ENCODE results near the gene SUSD2.
A peak's percentile ranks its signal among the peaks of the same experiment; 100 is the strongest.

Gene SUSD2

DNA sequence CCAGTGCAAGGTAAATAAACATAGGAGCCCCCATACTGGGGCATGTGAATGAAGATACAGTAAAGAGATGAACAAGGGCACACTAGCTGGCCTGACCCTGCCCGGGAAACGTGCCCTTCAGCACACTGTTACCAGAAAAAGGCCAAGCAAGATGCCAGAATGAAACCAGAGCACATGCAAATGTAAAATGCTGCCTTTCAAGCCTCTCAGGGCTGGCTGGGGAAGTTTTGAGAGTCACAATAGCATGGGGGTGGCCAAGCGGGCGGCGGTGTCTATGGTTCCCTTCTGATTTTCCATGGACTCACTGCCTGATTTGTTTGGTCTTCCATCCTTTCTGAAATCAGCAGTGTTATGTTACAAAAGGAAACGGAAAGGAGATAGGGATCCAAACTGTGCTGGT is 18.9 kb upstream of the SUSD2 start:
- TF ChIP-seq, protein P1, sequence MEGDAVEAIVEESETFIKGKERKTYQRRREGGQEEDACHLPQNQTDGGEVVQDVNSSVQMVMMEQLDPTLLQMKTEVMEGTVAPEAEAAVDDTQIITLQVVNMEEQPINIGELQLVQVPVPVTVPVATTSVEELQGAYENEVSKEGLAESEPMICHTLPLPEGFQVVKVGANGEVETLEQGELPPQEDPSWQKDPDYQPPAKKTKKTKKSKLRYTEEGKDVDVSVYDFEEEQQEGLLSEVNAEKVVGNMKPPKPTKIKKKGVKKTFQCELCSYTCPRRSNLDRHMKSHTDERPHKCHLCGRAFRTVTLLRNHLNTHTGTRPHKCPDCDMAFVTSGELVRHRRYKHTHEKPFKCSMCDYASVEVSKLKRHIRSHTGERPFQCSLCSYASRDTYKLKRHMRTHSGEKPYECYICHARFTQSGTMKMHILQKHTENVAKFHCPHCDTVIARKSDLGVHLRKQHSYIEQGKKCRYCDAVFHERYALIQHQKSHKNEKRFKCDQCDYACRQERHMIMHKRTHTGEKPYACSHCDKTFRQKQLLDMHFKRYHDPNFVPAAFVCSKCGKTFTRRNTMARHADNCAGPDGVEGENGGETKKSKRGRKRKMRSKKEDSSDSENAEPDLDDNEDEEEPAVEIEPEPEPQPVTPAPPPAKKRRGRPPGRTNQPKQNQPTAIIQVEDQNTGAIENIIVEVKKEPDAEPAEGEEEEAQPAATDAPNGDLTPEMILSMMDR (IDR thresholded peaks at IDR 0.05; ENCODE audit: low read depth, low read length), result no peak
- DNase-seq (ENCODE audit: low read depth in 2 of 2), result no peak
- H3K4me3 ChIP-seq (replicated peaks in 1 of 2; ENCODE audit: low read depth in 2 of 2, low read length in 2 of 2), result no peak overlapping the region

DNA sequence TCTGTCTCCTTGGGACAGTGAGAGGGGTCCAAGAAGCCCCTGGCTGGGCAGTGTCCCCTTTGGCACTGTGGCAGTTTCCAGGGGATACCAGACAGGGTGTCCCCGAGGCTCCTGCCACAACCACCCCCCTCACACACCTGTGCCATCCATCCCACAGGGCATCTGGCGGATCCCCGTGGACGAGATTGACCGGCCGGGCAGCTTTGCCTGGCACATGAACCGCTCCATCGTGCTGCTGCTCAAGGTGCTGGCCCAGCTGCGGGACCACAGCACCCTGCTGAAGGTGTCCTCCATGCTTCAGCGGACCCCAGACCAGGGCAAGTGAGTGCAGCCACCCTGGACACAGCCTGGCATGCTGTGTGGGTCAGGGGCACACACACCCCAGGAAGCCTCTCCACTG is 17.0 kb upstream of the SUSD2 start:
- no peak overlapping the region for H3K4me3 ChIP-seq (replicated peaks in 1 of 2; ENCODE audit: low read depth in 2 of 2, low read length in 2 of 2)
- no peak for DNase-seq (ENCODE audit: low read depth in 2 of 2)
- TF ChIP-seq, protein P1 (IDR thresholded peaks at IDR 0.05; ENCODE audit: low read depth, low read length), result no peak

DNA sequence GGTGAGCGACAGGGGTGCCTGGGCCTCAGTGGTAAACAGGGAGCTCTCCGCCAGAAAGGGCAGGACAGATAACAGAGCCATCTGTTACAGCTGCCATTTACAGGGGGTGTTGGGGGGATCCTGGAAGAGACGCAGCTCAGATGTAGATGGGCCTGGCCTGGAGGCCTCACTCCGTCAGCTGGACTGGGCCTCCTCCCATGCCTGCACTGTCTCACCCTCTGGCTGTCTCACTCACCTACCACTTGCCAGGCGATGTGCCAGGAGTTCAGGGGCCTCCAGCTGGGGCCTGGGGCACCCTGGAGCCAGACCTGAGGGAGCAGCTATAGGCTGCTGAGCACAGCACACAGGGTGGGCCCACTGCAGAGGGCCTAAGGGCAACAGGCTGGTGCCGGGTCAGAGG is 16.3 kb upstream of the SUSD2 start:
- TF ChIP-seq, protein P1 (IDR thresholded peaks at IDR 0.05; ENCODE audit: low read depth, low read length), result no peak
- no peak for DNase-seq (ENCODE audit: low read depth in 2 of 2)
- H3K4me3 ChIP-seq (replicated peaks in 1 of 2; ENCODE audit: low read depth in 2 of 2, low read length in 2 of 2), result no peak overlapping the region

DNA sequence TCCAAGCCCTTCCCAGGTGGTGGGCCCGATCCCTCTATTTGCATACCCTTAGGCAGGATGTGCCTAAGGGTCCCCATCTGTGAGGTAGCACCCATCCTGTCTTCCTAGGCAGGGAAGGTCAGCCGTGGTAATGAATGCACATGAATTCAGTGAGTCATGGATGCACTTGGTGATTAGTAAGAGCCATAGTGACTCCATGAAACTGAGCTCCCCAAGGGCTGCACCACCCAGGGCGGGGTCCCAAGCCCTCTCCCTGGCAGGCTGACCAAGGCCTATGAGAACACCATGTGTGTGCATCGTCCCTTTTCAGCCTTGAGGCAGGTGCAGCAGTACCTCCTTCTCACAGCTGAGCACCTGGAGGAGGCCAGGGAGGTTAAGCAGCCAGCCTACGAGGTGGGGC is 15.6 kb upstream of the SUSD2 start:
- peak in 1 of 2 donors; percentile 39 for DNase-seq (ENCODE audit: low read depth in 2 of 2)
- TF ChIP-seq, protein P1 (IDR thresholded peaks at IDR 0.05; ENCODE audit: low read depth, low read length), result no peak
- H3K4me3 ChIP-seq (replicated peaks in 1 of 2; ENCODE audit: low read depth in 2 of 2, low read length in 2 of 2), result no peak overlapping the region

DNA sequence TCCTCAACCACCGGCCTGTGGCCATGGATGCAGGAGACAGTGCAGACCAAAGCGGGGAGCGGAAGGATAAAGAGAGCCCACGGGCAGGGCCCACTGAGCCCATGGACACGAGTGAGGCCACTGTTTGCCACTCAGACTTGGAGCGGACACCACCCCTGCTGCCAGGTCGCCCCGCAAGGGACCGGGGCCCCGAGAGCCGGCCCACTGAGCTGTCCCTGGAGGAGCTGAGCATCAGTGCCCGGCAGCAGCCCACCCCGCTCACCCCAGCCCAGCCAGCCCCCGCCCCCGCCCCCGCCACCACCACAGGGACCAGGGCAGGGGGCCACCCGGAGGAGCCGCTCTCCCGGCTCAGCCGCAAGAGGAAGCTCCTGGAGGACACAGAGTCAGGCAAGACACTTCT is 14.5 kb upstream of the SUSD2 start:
- TF ChIP-seq, protein P1 (IDR thresholded peaks at IDR 0.05; ENCODE audit: low read depth, low read length), result no peak
- no peak for DNase-seq (ENCODE audit: low read depth in 2 of 2)
- no peak overlapping the region for H3K4me3 ChIP-seq (replicated peaks in 1 of 2; ENCODE audit: low read depth in 2 of 2, low read length in 2 of 2)

DNA sequence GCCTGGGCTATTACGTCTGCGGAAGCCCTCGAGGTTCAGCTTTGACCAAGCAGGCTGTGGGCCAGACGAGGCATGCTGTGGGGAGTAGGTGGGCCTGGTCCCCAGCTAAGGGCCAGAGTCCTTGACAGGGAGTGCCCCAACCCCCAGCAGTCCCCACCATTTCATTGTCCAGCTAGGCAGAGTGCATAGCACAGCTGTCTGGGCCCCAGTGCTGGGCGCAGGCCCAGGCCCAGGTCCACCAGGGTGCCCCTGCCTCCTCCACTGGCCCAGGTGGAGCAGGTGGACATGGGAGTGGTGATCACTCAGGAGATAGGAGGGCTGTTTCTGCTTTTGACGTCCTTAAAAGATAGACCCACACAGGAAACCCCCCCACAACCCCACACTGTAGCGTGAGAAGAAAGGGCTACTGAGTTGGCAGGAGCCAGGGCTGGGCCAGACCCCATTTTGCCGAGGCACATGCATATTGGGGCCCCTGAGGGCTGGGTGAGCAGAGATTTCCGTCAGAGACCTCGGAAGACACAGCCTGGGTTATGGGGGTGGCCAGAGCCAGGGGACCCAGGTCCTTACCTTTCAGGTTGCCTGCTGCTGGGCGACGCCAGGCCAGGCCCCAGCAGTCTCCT is 11.7 kb upstream of the SUSD2 start:
- TF ChIP-seq, protein P1 (IDR thresholded peaks at IDR 0.05; ENCODE audit: low read depth, low read length), result no peak
- no peak for DNase-seq (ENCODE audit: low read depth in 2 of 2)
- no peak overlapping the region for H3K4me3 ChIP-seq (replicated peaks in 1 of 2; ENCODE audit: low read depth in 2 of 2, low read length in 2 of 2)

DNA sequence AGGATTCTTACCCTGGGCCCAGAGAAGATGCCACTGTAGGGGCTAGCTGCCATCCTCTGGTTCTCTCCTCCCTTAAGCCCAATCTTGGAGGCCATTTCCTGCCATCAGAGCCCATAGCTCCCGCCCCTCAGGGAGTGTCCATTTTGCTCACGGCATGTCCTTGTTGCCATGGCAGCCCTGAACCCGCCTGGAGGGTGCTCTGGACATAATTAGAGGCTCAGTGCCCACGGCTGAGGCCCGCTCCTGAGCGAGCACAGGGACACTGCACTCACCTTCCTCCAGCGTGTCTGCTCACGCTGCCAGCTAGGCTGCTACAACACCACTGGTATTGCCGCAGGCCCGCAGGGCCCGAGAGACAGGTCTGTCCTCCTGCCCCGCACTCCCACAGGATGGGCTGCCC is 11.1 kb upstream of the SUSD2 start:
- H3K4me3 ChIP-seq (replicated peaks in 1 of 2; ENCODE audit: low read depth in 2 of 2, low read length in 2 of 2), result no peak overlapping the region
- no peak for DNase-seq (ENCODE audit: low read depth in 2 of 2)
- TF ChIP-seq, protein P1 (IDR thresholded peaks at IDR 0.05; ENCODE audit: low read depth, low read length), result no peak
